Epidermal melanocyte (primary cell): Measurements from ENCODE around the gene TRIP10.
"Not testable (repeated sequence)": the region's sequence is repeated elsewhere in the genome, so short reads cannot be mapped to it uniquely, and the experiment has no call there.

Experiments used
- DNase-seq: peaks from one replicate; pipeline ENCODE4 v3.0.0; 2011; ENCODE audit warnings: low spot score; ENCODE audit not compliant: insufficient read length

The TRIP10 gene, protein sequence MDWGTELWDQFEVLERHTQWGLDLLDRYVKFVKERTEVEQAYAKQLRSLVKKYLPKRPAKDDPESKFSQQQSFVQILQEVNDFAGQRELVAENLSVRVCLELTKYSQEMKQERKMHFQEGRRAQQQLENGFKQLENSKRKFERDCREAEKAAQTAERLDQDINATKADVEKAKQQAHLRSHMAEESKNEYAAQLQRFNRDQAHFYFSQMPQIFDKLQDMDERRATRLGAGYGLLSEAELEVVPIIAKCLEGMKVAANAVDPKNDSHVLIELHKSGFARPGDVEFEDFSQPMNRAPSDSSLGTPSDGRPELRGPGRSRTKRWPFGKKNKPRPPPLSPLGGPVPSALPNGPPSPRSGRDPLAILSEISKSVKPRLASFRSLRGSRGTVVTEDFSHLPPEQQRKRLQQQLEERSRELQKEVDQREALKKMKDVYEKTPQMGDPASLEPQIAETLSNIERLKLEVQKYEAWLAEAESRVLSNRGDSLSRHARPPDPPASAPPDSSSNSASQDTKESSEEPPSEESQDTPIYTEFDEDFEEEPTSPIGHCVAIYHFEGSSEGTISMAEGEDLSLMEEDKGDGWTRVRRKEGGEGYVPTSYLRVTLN

DNA sequence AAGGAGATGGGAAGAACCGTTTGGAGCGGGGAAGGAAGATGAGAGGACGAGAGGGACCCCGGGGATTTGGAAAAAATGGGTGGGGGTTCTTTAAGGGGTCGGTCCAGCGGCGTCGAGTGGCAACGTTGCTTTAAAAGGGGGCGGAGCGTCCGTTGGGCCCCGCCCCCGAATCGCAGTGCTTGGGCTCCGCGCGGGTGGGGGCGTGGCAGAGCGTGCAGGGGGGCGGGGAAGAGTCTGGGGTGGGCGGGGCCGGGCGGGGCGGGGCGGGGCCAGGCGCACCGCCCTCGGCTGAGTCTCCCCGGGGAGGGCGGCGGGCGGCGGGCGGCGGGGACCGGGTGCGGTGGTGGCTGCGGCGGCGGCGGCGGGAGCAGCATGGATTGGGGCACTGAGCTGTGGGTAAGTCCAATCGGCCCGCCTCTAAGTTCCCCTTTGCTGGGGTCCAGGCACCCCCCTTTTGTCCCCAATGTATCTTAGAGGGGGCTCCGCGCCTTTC lies at the start of gene TRIP10:
TRIP10 (plus strand) TSS at position 291 of the 493 bp plus-strand sequence; CDS start at position 373, 82 bp downstream.
- peak; percentile 58 for DNase-seq

DNA sequence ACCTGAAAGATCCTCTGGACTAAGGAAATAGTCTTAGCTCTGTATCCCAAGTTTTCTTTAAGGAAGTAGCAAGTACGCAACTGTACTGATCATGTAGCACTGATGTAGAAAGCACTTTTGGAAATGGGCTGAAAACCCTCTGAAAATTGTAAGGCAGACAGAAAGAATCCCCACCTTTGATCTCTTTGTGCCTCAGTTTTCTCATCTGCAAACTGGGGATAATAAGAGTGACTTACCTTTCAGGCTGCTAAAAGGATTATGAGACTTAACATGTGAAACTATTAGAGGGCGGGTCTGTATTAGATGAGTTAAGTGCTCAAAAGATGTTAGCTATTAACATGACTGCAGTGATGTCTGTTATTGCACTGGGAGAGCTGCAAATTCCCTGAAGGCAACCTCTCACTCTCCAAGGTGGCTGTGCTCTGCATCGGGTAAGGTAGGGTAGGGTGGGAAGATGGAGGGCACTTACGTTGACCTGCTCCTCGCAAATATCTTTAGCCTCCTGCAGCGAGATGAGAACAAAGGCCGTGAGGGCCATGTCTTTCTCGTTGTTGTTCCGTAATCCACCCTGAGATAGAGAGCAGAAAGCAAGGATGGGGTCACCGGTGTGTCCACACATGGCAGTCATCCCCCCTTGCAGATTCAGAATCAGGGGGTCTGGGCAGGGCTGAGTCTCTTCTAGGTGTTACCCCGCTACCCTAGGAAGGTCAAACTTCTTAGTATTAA lies 49.2 kb upstream of the TRIP10 start:
- no peak for DNase-seq

DNA sequence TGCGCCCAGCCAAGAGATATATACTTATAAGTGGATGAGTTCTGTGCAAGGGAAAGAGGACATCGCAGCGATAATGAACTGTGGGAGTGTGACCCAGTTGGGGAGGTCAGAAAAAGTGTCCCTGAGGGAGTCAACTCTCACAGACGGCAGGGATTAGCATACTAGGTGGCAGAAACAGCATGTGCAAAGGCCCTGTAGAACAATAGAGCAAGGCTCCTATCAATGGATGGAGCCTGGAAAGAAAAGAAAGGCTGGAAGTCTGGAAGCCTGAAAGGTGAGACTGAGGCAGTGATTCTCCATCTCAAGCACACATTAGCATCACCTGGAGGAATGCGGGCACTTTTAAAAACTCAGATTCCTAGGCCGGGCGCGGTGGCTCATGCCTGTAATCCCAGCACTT lies 48.1 kb upstream of the TRIP10 start:
- DNase-seq: no peak

DNA sequence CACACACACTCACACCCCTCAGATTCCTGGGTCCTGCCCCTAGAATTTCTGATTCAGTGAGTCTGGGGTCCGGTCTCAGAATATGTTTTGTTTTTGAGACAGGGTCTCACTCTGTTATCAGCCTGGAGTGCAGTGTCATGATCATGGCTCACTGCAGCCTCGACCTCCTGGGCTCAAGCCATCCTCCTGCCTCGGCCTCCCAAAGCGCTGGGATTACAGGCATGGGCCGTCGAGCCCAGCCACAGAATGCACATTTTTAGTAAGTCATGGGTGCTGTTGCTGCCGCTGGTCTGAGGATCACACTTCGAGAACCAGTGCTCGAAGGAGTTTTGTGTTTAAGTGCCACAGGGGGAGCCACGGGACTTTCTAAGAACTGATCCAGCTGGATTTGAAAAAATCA lies 47.5 kb upstream of the TRIP10 start:
- DNase-seq: no peak

DNA sequence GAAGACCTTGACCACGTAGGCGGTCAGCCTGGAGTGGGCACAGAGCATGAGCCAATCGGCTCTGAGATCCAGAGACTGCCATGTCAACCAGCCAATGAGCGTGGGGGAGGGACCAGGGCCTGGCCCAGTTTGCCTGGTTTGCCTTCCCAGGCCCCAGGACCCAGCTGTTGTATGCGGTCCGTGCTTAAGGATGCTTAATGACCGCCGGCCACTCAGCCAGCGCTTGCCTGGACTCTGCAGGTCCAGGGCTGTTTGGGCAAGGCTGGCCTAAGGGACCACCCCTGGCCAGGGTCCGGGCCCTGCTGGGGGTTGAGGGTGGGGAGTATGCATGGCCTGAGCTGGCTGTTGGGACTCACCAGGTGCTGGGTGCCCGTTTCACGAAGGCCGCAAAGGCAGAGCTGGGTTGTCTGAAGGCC lies 46.4 kb upstream of the TRIP10 start:
- no peak for DNase-seq

DNA sequence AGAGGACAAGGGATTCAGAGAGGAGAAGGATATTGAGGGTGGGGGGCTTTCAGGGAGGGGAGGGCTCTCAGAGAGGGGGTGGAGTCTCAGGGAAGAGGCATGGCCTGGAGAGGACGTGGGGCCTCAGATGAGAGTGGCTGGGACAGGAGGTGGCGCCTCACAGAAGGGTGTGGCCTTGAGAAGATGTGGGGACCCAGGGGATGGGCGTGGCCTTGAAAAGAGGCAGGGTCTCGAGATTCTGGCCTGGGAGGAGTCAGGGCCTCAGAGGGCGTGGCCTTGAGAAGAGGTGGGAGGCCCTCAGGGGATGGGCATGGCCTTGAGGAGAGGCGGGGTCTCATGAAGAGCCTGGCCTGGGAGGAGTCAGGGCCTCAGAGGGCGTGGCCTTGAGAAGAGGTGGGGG lies 45.8 kb upstream of the TRIP10 start:
- DNase-seq: no peak

DNA sequence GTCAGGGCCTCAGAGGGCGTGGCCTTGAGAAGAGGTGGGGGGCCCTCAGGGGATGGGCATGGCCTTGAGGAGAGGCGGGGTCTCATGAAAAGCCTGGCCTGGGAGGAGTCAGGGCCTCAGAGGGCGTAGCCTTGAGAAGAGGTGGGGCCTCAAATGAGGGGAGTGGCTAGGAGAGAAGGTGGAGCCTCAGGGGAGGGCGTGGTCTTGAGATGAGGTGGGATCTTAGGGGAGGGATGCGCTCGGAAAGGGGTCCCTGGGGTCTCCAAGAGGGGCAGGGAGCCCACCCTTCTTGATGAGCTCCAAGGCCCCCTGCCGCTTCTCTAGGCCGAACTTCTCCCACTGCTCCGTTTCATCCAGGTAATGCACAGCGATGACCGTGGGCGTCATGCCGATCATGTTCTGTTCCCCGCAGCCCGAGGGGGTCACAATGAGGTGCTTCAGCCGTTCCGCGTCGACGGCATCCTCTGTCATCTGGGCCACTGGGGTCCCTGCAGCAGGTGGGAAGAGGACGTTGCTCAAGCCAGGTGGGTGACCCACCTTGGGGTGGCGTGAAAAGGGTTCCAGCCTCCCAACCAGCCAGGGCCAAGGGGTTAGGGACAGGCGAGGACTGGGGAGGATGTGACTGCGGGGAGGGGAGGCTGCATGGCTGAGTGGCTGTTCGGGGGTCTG lies 45.2 kb upstream of the TRIP10 start:
- no peak for DNase-seq

DNA sequence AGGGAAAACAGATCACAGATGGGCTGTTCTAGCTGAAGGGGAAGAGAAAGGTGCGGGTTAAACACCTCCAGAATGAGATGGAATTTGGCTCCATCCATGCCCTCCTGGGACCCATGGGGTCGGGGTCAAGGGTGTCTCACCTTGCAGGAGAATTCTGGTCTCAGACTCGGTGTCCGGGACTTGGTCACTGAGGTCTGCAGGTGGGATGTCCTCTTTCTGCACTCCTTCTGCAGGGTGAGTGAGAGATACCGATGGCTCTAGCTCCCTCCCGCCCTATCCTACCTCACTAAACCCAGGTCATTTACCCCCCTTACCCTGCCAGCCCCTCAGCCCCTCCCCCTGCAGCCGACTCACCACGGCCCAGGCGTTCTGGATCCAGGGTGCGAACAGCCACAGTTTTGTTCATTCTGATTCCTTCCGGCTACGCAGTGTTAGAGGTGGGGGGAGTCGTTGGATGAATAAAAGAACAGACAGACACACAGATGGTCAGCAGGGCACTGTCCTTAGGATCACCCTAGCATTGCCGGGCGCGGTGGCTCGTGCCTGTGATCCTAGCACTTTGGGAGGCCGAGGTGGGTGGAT lies 43.1 kb upstream of the TRIP10 start:
- DNase-seq: no peak

DNA sequence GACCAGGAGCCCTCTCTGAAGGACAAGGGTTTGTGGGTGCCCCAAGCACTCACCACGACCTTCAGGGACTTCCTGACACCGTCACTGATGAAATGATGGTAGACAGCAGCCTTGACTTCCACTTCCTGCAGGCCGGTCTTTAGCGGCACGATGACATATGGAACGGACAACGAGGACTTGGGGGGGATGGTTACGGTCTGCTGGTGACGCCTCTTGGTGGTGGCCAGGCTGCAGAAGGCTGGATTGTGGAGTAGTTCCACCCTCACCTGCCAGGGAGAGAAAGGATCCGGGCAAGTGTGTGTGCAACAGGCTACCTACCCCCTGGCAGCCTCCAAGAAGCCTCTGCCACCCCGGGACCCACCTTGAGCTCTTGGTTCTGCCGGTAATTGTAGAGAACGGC lies 42.2 kb upstream of the TRIP10 start:
- DNase-seq: no peak

DNA sequence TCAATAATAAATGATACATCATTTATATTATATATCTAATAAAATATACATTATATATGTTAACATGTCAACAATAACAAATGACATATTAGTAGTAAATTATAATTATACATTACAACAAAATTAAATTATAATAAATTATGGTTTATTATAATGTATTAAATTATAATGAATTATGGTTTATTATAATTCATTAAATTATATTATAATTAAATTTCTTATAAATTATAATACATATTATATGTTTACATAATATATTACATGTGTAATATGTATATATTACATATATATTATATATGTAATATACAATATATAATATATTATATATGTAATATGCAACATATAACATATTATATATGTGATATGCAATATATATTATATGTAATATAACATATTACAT lies 39.5 kb upstream of the TRIP10 start:
- no peak for DNase-seq

DNA sequence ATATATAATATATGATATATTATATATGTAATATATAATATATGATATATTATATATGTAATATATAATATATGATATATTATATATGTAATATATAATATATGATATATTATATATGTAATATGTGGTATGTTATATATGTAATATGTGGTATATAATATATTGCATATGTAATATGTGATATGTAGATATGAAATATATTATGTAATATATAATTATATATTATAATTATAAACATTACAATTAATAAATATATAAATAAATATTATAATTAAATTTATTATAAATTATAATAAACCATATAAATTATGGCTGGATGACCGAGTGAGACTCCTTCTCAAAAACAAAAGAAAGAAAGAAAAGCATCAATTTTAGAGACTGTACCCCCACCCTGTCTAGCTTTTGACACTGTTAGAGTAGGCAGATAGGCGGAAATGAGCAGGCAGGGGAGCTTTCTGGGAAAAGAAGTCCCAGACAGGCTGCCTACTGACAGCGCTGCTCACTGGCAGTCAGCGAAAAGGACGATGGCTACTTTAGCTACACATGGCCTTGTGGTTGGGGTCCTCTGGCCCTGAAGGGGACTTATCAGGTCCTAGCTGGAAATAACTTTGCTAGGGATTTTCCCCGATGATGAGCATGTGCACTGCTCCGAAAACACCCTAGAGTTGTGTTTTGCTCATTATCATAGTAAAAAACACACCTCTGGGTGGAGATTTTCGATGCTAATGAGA lies 38.7 kb upstream of the TRIP10 start:
- no peak for DNase-seq

DNA sequence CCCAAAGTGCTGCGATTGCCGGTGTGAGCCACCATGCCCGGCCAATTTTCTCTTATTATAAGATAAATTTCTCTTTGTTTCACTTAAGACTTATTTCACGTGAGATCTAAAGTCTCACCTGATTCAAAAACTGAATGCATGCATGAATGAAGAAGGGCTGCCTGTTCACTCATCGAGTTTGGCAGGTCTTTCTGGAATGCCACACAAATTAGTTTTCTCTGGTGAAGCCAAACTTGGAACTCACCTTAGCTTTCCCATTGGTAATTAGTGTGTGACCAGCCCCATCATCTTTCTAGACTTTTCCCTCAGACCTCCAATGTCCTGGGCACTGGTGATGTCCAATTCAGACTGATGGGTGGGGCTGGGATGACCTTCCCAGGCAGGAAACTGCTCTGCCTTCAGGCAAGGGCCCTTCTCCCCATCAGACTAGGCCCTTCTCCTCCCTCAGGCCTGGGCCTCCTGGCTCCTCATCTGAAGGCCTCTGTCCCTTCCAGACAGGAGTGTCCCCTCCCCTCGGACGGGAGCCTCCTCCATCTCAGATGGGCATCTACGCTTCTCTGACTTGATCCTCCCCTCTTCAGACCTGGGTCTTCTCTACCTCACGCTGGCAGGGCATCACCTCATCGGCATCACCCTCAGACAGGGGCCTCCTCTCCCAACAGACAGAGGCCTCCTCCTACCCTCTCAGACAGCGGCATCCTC lies 33.4 kb upstream of the TRIP10 start:
- no peak for DNase-seq

DNA sequence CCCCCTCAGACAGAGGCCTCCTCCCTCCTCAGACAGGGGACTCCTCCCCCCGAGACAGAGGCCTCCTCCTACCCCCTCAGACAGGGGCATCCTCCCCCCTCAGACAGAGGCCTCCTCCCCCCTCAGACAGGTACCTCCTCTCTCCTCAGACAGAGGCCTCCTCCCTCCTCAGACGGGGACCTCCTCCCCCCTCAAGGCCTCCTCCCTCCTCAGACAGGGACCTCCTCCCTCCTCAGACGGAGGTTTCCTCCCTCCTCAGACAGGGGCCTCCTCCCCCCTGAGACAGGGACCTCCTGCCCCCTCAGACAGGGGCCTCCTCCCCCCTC lies 32.9 kb upstream of the TRIP10 start:
- no peak for DNase-seq

DNA sequence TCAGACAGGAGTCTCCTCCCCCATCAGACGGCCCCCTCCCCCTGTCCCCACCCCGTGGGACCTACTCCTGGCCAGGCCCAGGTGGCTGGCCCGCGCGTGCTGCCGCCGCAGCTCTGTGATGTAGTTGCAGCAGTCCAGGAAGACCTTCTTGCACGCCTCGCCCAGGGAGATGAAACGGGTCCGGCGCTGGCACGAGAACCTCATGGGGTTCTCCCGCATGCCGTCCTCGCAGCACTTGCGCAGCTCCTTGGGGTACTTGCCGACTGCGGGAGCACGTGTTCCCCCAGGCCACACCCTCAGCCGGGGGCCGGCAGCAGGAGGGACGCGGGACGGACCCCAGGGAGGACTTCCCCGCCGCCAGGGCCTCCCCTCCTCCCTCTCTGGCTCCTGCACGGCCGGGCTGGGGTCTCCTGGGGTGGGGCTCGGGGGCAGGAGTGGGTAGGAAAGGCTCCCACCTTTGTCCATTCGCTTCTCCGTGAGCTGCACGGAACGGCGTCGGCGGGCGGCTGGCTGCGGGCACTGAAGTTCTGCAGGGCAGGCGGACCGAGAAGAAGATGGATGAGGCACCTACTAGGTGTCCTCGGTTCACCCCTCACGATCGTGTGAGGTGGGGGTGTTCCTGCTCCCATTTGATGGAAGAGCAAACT lies 32.3 kb upstream of the TRIP10 start:
- no peak for DNase-seq

DNA sequence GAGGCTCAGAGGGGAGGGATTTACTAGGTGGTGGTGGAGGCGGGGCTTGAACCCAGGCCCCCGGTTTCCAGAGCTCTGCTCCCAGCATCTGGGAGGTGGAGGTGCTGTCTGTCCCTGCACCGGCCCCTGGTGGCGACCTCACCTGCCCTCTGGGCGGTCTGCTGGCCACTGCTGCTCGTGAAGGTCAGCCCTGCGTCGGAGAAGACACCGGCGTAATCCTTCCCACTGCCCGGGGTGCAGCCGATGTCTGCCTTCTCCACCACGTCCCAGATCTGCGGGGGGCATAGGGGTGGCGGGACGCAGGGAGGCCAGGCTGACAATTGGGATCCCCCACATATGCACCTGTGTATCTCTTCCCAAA lies 31.8 kb upstream of the TRIP10 start:
- DNase-seq: no peak

DNA sequence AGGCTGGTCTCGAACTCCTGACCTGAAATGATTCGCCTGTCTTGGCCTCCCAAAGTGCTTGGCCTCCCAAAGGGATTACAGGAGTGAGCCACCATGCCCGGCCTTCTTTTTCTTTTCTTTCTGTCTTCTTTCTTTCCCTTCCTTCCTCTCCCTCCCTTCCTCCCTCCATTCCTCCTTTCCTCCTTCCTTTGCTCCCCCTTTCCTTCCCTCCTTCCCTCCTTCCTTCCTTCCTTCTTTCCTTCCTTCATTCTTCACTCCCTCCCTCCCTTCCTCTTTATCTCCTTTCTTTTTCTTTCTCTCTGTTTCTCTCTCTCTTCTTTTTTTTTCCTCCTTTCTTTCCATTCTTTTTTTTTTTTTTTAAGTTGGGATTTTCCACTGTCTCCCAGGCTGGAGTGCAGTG lies 31.1 kb upstream of the TRIP10 start:
- no peak for DNase-seq

DNA sequence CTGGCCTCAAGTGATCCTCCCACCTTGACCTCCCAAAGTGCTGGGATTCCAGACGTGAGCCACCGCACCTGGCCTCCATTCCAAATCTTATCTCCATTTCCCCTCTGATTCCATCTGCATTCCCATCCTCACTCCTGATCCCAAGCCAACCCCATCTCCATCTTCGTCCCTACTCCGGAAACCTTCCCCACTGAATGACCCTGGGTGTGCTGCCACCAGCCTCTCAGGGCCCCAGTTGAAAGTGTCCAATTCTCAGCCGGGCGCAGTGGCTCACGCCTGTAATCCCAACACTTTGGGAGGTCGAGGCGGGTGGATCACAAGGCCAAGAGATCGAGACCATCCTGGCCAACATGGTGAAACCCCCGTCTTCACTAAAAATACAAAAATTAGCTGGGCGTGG lies 30.6 kb upstream of the TRIP10 start:
- DNase-seq: not testable (repeated sequence)

DNA sequence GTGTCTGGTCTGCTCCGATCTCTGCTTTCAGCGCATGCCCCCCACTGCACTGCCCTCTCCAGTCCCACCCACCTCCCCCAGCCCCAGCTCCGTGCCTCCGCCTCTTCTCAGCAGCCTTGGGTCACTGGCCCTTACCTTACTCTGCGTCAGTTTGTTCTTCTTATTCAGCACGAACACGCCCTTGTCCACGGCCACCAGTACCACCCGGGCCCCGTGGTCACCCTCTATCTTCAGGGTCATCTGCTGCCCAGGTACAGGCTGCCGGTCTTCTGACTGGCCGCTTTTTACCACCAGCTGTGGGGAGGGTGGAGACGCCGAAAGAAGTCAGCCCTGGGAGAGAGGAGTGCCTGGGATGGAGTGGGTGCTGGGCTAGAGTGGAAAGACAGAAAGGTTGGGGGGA lies 29.9 kb upstream of the TRIP10 start:
- DNase-seq: no peak

DNA sequence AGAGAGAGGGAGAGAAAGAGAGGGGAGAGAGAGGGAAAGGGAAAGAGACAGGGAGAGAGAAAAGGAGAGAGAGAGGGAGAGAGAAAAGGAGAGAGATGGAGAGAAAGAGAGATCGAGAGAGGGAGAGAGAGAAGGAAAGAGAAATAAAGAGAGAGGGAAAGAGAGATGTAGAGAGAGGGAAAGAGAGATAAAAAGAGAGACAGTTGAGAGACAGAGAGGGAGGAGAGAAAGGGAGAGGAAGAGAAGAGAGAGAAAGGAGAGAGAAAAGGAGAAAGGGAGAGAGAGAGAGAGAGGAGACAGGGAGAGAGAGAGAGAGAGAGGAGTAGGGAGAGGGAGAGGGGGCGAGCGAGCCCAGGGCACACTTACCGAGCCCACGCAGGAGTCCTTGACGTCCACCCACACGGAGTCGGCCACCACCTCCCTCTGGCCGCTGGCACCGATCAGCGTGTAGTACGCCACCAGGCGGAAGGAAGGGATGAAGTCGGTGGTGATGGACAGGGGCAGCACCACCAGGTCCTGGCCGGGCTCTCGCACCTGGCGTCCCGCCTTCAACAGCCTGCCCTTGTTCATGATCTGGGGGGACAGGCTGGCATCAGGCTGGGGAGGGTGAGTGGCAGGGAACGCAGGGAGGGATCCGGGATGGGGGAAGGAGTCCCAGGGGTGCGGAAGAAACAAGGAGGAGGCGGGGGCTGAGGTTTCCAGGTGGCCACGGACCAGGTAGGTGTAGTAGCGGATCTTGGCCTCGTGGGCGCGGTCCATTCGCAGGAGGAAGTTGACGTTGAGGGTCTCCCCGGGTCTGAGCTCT lies 29.0 kb upstream of the TRIP10 start:
- no peak for DNase-seq
